H1 (cell line): ENCODE measurements around the gene KCND3. TPM values are rescaled to one million over a fixed set of nuclear protein-coding genes. Genes with fewer than 3 reads are reported as not detected.

ENCODE experiments used
- CTCF ChIA-PET: fragments of 300-600 bp; sonication (Branson Sonifier 250); formaldehyde crosslinking; loops from one replicate; lab custom pipeline; 2021; ENCODE audit not compliant: partially characterized antibody; lab: Charles Lee
- POLR2A ChIA-PET: fragments of 300-600 bp; sonication (Branson Sonifier 250); formaldehyde crosslinking; loops from one replicate; lab custom pipeline; 2021; ENCODE audit warnings: inconsistent platforms; ENCODE audit not compliant: partially characterized antibody; lab: Charles Lee
- DNase-seq, 2 experiments: peaks; one replicate each; pipeline versions ENCODE4 v3.0.0 to v3.0.0-alpha.2; 2010 to 2022; ENCODE audit warnings: low spot score in 2 of 2, low read depth in 1 of 2, mixed read lengths in 1 of 2
- FAIRE-seq: peaks from 2 replicates; lab custom pipeline; 2011; peaks lifted over from hg19 to GRCh38; lab: Jason Lieb, UNC
- H2AFZ ChIP-seq: 2 replicates; pipeline ENCODE4 v1.8.1; 2012; ENCODE audit warnings: low read length, inconsistent platforms
- H2AK5ac ChIP-seq: 2 replicates; pipeline ENCODE4 v1.6.1; 2013; ENCODE audit warnings: low read depth, low read length
- H2BK120ac ChIP-seq: replicated peaks from 2 replicates; pipeline ENCODE3; 2013; ENCODE audit warnings: low read depth, low read length, inconsistent platforms
- H2BK12ac ChIP-seq: 2 replicates; pipeline ENCODE4 v1.6.1; 2013; ENCODE audit warnings: low read depth, low read length
- H2BK15ac ChIP-seq: 2 replicates; pipeline ENCODE4 v1.6.1; 2013; ENCODE audit warnings: low read length
- H2BK20ac ChIP-seq: 2 replicates; pipeline ENCODE4 v1.6.1; 2013; ENCODE audit warnings: low read length
- H2BK5ac ChIP-seq: 2 replicates; pipeline ENCODE4 v1.6.1; 2013; ENCODE audit warnings: low read depth, low read length
- H3K14ac ChIP-seq: 2 replicates; pipeline ENCODE4 v1.6.1; 2013; ENCODE audit warnings: inconsistent platforms; ENCODE audit not compliant: insufficient read length
- H3K18ac ChIP-seq: 2 replicates; pipeline ENCODE4 v1.6.1; 2013; ENCODE audit warnings: low read length; ENCODE audit errors: extremely low read depth
- H3K23ac ChIP-seq: 2 replicates; pipeline ENCODE4 v1.6.1; 2013; ENCODE audit warnings: inconsistent platforms; ENCODE audit not compliant: insufficient read length
- H3K23me2 ChIP-seq: 2 replicates; pipeline ENCODE4 v1.6.1; 2013; ENCODE audit warnings: low read depth, low read length
- H3K27ac ChIP-seq: 2 replicates; pipeline ENCODE4 v1.6.1; 2011; ENCODE audit warnings: low read depth, low read length, inconsistent platforms
- H3K27me3 ChIP-seq, 4 experiments: replicated peaks in 1 of 4; 1 replicate in 1 of 4; 2 replicates in 3 of 4; pipeline versions ENCODE4 v1.6.1 to v1.8.1; 2011 to 2013; ENCODE audit warnings: low read length in 3 of 4, mild to moderate bottlenecking in 3 of 4, inconsistent platforms in 2 of 4, mixed read lengths in 2 of 4, moderate library complexity in 1 of 4; ENCODE audit not compliant: control insufficient read depth in 3 of 4, insufficient read depth in 3 of 4; ENCODE audit errors: extremely low read depth in 1 of 4
- H3K36me3 ChIP-seq, 4 experiments: 2 replicates each; pipeline versions ENCODE4 v1.6.1 to v1.8.1; 2011 to 2013; ENCODE audit warnings: mild to moderate bottlenecking in 4 of 4, low read length in 3 of 4, moderate library complexity in 2 of 4, control low read depth in 1 of 4, inconsistent platforms in 1 of 4; ENCODE audit not compliant: insufficient read depth in 4 of 4, control insufficient read depth in 2 of 4
- H3K4ac ChIP-seq: replicated peaks from 2 replicates; pipeline ENCODE3; 2013; ENCODE audit warnings: low read length, low read depth, mixed read lengths, inconsistent platforms; ENCODE audit not compliant: insufficient read length
- H3K4me1 ChIP-seq, 4 experiments: replicated peaks in 1 of 4; 1 replicate in 1 of 4; 2 replicates in 3 of 4; pipeline versions ENCODE4 v1.6.1 to v1.8.1; 2011 to 2013; ENCODE audit warnings: low read length in 3 of 4, inconsistent platforms in 2 of 4, mixed read lengths in 1 of 4; ENCODE audit not compliant: insufficient read depth in 4 of 4, control insufficient read depth in 3 of 4
- H3K4me2 ChIP-seq, 2 experiments: 2 replicates each; pipeline versions ENCODE4 v1.6.1 to v1.8.1; 2011 to 2013; ENCODE audit warnings: low read depth in 2 of 2, low read length in 2 of 2, control low read depth in 1 of 2, inconsistent platforms in 1 of 2, mild to moderate bottlenecking in 1 of 2; ENCODE audit not compliant: insufficient read depth in 1 of 2
- H3K4me3 ChIP-seq, 4 experiments: fragments of 200-600, 300-600 bp in 1 of 4; sonication (generic), shearing (Covaris generic), sonication (Bioruptor Twin) in 1 of 4; 2 replicates each; pipeline versions ENCODE4 v1.5.1 to v1.8.1; 2011 to 2016; ENCODE audit warnings: low read length in 4 of 4, low read depth in 3 of 4, control low read depth in 2 of 4, inconsistent platforms in 2 of 4, mild to moderate bottlenecking in 2 of 4, mixed read lengths in 1 of 4, moderate library complexity in 1 of 4; ENCODE audit not compliant: insufficient read depth in 2 of 4; ENCODE audit errors: extremely low read depth in 1 of 4
- H3K56ac ChIP-seq: replicated peaks from 2 replicates; pipeline ENCODE3; 2013; ENCODE audit warnings: low read depth, mild to moderate bottlenecking, mixed read lengths, low read length, inconsistent platforms; ENCODE audit not compliant: insufficient read length
- H3K79me1 ChIP-seq: 2 replicates; pipeline ENCODE4 v1.6.1; 2013; ENCODE audit warnings: low read depth, low read length, control low read depth
- H3K79me2 ChIP-seq, 2 experiments: 2 replicates each; pipeline versions ENCODE4 v1.6.1 to v1.8.1; 2012 to 2013; ENCODE audit warnings: low read length in 2 of 2, mild to moderate bottlenecking in 2 of 2, inconsistent platforms in 1 of 2; ENCODE audit not compliant: insufficient read depth in 2 of 2, control insufficient read depth in 1 of 2
- H3K9ac ChIP-seq, 4 experiments: replicated peaks in 1 of 4; 1 replicate in 1 of 4; 2 replicates in 3 of 4; pipeline versions ENCODE4 v1.6.1 to v1.8.1; 2011 to 2013; ENCODE audit warnings: low read depth in 3 of 4, low read length in 3 of 4, control low read depth in 2 of 4, mild to moderate bottlenecking in 2 of 4, moderate library complexity in 2 of 4, inconsistent platforms in 1 of 4; ENCODE audit errors: extremely low read depth in 1 of 4
- H3K9me3 ChIP-seq, 2 experiments: 2 replicates each; pipeline versions ENCODE4 v1.6.1 to v1.8.1; 2012 to 2013; ENCODE audit warnings: mild to moderate bottlenecking in 2 of 2, moderate library complexity in 2 of 2, control low read depth in 1 of 2, inconsistent platforms in 1 of 2, low read depth in 1 of 2, low read length in 1 of 2, mixed read lengths in 1 of 2; ENCODE audit not compliant: insufficient read depth in 2 of 2
- H4K20me1 ChIP-seq, 2 experiments: replicated peaks in 1 of 2; 2 replicates each; pipeline versions ENCODE3 to v1.8.1; 2011 to 2013; ENCODE audit warnings: inconsistent platforms in 2 of 2, low read length in 2 of 2, mild to moderate bottlenecking in 1 of 2; ENCODE audit not compliant: insufficient read depth in 2 of 2, control insufficient read depth in 1 of 2
- H4K5ac ChIP-seq: 2 replicates; pipeline ENCODE4 v1.6.1; 2013; ENCODE audit warnings: low read length, low read depth, mixed read lengths, inconsistent platforms; ENCODE audit not compliant: insufficient read length
- H4K8ac ChIP-seq: 2 replicates; pipeline ENCODE4 v1.8.0; 2013; ENCODE audit warnings: mild to moderate bottlenecking, moderate library complexity, low read length, inconsistent platforms; ENCODE audit not compliant: insufficient read depth; ENCODE audit errors: extremely low read depth
- H4K91ac ChIP-seq: replicated peaks from 2 replicates; pipeline ENCODE3; 2013; ENCODE audit warnings: low read length, mixed read lengths, inconsistent platforms; ENCODE audit not compliant: insufficient read length
- KDM4A ChIP-seq: IDR thresholded peaks from one replicate; pipeline ENCODE4 v1.7.1; 2012; ENCODE audit warnings: low read depth, mild to moderate bottlenecking, moderate library complexity, low read length, inconsistent platforms; ENCODE audit not compliant: severe bottlenecking
- ZNF274 ChIP-seq: IDR thresholded peaks from 2 replicates; pipeline ENCODE4 v1.7.0; 2012; ENCODE audit warnings: low read length, borderline replicate concordance; ENCODE audit errors: extremely low read depth
- WGBS, 2 experiments: shearing (Covaris generic) in 1 of 2; methylation state at CpG; one replicate each; pipeline versions ENCODE4 v1.1.6 to v1.1.7; 2013 to 2015; ENCODE audit warnings: low lambda C conversion rate in 2 of 2, mixed read lengths in 2 of 2, inconsistent platforms in 1 of 2, low coverage in 1 of 2, missing lambda C conversion rate in 1 of 2; ENCODE audit not compliant: insufficient replicate concordance in 2 of 2, insufficient coverage in 1 of 2, insufficient read length in 1 of 2; ENCODE audit errors: extremely low coverage in 1 of 2, missing lambda C conversion rate in 1 of 2; 5-methylcytosine and 5-hydroxymethylcytosine counted together
- polyA plus RNA-seq, 7 experiments: library from polyadenylated mRNA; depleted of rRNA in 3 of 7; stranded (reverse) in 5 of 7; unstranded in 2 of 7; fragments of >200 nt in 5 of 7; fragments of 200-250 nt in 2 of 7; gene quantifications; 1 replicate in 5 of 7; 2 replicates in 1 of 7; 4 replicates in 1 of 7; pipeline versions ENCODE4 v1.2.1 to v1.2.3, GENCODE V29; 2011 to 2013; ENCODE audit warnings: missing spikeins in 2 of 7, mixed read lengths in 2 of 7
- total RNA-seq: library from RNA; stranded (reverse); fragmentation: NEBNext Ultra II Directional; extraction: Animal tissue kit (Norgen Biotek cat#: 25700); gene quantifications from 2 replicates; pipeline ENCODE4 v1.2.1, GENCODE V29; 2021

Gene KCND3
- total and polyA plus RNA-seq, 2 of the 8 experiments (the other 6 are each of a cell fraction or from before 2014, with no cell fraction given), result 0.14 to 0.48 TPM

GRCh38 chr1:111907321-111907720 is 82.1 kb downstream of the KCND3 start:
- H2BK5ac ChIP-seq, result no peak overlapping the region
- H3K4ac ChIP-seq, result no peak overlapping the region
- H3K23ac ChIP-seq, result no peak overlapping the region
- POLR2A ChIA-PET, result interaction anchor here (0.8 kb wide), 1 partner anchor 12 kb away, joined by 3 read pairs; no protein-coding TSS in a partner anchor
- H3K27ac ChIP-seq, result no peak overlapping the region
- no peaks in the 10 kb centered on the region for H3K9me3 ChIP-seq
- no peak overlapping the region for H3K18ac ChIP-seq
- H4K5ac ChIP-seq, result no peak overlapping the region
- TF ChIP-seq ZNF274, result no peak
- TF ChIP-seq KDM4A, result no peak
- no peak overlapping the region for H2BK120ac ChIP-seq
- H3K36me3 ChIP-seq, result no peaks in the 10 kb centered on the region
- H2AK5ac ChIP-seq, result no peak overlapping the region
- FAIRE-seq, result no peak
- H3K27me3 ChIP-seq, result peaks cover 0 to 6% (median 2%) of the 10 kb centered on the region in 4 experiments; a peak in 5 of 7 replicates
- CTCF ChIA-PET, result interaction anchor here (0.7 to 1.8 kb wide), 4 partner anchors 15 to 390 kb away, joined by 3 to 4 read pairs (median 3); no protein-coding TSS in a partner anchor
- H3K23me2 ChIP-seq, result no peaks in the 10 kb centered on the region
- no peaks in the 10 kb centered on the region for H4K20me1 ChIP-seq
- H3K4me2 ChIP-seq, result no peak overlapping the region
- H3K4me1 ChIP-seq, result peaks cover 0 to 6% (median 4%) of the 10 kb centered on the region in 4 experiments; a peak in 4 of 7 replicates
- 0 out of 2 replicates have a peak, but pooled peaks cover 2% of the 10 kb centered on the region for H3K79me1 ChIP-seq
- H2BK15ac ChIP-seq, result no peak overlapping the region
- no peaks in the 10 kb centered on the region for H3K79me2 ChIP-seq
- no peak overlapping the region for H2BK20ac ChIP-seq
- no peak overlapping the region for H3K4me3 ChIP-seq
- H4K8ac ChIP-seq, result no peak overlapping the region
- no peak overlapping the region for H4K91ac ChIP-seq
- WGBS, 2 experiments, result 77% methylated on average over 3 of the region's 3 CpGs; no CpG with 5 or more reads in 1 of the 2 experiments
- H3K14ac ChIP-seq, result no peak overlapping the region
- H2BK12ac ChIP-seq, result no peak overlapping the region
- DNase-seq, result no peak
- H2AFZ ChIP-seq, result no peak overlapping the region
- H3K56ac ChIP-seq, result no peak overlapping the region
- no peak overlapping the region for H3K9ac ChIP-seq
